Thyroid gland (tissue), 4 donors: ENCODE data around the gene CRIP1. TPM values are rescaled to one million over a fixed set of nuclear protein-coding genes. Genes with fewer than 3 reads are reported as not detected.

ENCODE experiments used
- DNase-seq, 2 donors: peaks; one replicate each; pipeline ENCODE4 v3.0.0-alpha.2; 2019
- H3K27ac ChIP-seq, 3 donors: fragments of 200-600 bp; sonication (generic); 1 replicate in 2 of 3; 2 replicates in 1 of 3; pipeline ENCODE4 v1.5.1; 2016 to 2019; ENCODE audit warnings: mild to moderate bottlenecking in 1 of 3, moderate library complexity in 1 of 3
- H3K27me3 ChIP-seq: fragments of 200-600 bp; sonication (generic); one replicate; pipeline ENCODE4 v1.5.1; 2019
- H3K36me3 ChIP-seq, 2 donors: fragments of 200-600 bp; sonication (generic); one replicate each; pipeline ENCODE4 v1.5.1; 2016 to 2019
- H3K4me1 ChIP-seq, 2 donors: fragments of 200-600 bp; sonication (generic); one replicate each; pipeline ENCODE4 v1.5.1; 2017 to 2019
- H3K4me3 ChIP-seq, 3 donors: fragments of 200-600 bp; sonication (generic); replicated peaks in 1 of 3; 1 replicate in 2 of 3; 2 replicates in 1 of 3; pipeline ENCODE4 v1.5.1; 2016; ENCODE audit warnings: mild to moderate bottlenecking in 1 of 3
- H3K9me3 ChIP-seq: fragments of 200-600 bp; sonication (generic); one replicate; pipeline ENCODE4 v1.5.1; 2017
- CTCF ChIP-seq, 6 experiments: fragments of 200-600 bp in 3 of 6; fragments of 450-650 bp in 3 of 6; sonication (generic) in 3 of 6; IDR thresholded peaks; one replicate each; pipeline ENCODE4 v1.5.1; 2016 to 2019; ENCODE audit warnings: antibody characterized with exemption in 6 of 6, mild to moderate bottlenecking in 2 of 6, inconsistent platforms in 1 of 6, moderate library complexity in 1 of 6
- POLR2A ChIP-seq, 2 donors: fragments of 450-650 bp; IDR thresholded peaks; one replicate each; pipeline ENCODE4 v1.6.1; 2017; ENCODE audit warnings: antibody characterized with exemption in 2 of 2, mild to moderate bottlenecking in 2 of 2, moderate library complexity in 1 of 2
- WGBS, 2 donors: methylation state at CpG; one replicate each; pipeline ENCODE4 v1.1.5; 2017; 5-methylcytosine and 5-hydroxymethylcytosine counted together
- intact Hi-C: fragments of 100-400 bp; cut with DNase I; formaldehyde crosslinking; loops from one replicate; pipeline ENCODE4 v1.15.1; 2023
- total RNA-seq, 4 donors: library from RNA; depleted of rRNA; stranded (reverse); fragments of >200 nt; gene quantifications; one replicate each; pipeline ENCODE4 v1.2.3, GENCODE V29; 2016

Gene CRIP1
- total RNA-seq, 4 donors from 2014 or later, result 6.0 to 30.8 (median 18.5) TPM

- TF ChIP-seq POLR2A (IDR thresholded peaks at IDR 0.05), result no peak
- TF ChIP-seq CTCF (IDR thresholded peaks at IDR 0.05), result no peak
- peaks cover 34 to 35% of the 10 kb centered on the region in 2 donors for H3K36me3 ChIP-seq
- no peaks in the 10 kb centered on the region for H3K27me3 ChIP-seq
- WGBS, 2 donors, result 89 to 91% methylated on average over 7 to 43 of the region's 53 CpGs
- no peak overlapping the region for H3K4me3 ChIP-seq
- no peaks in the 10 kb centered on the region for H3K9me3 ChIP-seq
- intact Hi-C loops, result no loop called here
- H3K4me1 ChIP-seq, result peaks cover 54 to 55% of the 10 kb centered on the region in 2 donors
- no peak for DNase-seq
- H3K27ac ChIP-seq, result peak overlapping the region in 1 of 3 donors; percentile 67
Measured at GRCh38 chr14:105466531-105467248, 20.0 kb upstream of the CRIP1 start.

- Histone ChIP-seq H3K4me1 (peaks cover 61 to 62% of the 10 kb centered on the region in 2 donors), H3K4me3 (no peak overlapping the region), H3K27ac (peak overlapping the region; percentile 67 to 83 (median 73)), H3K27me3 (no peaks in the 10 kb centered on the region), H3K36me3 (peaks cover 30 to 34% of the 10 kb centered on the region in 2 donors), H3K9me3 (no peaks in the 10 kb centered on the region)
- intact Hi-C loops, result no loop called here
- DNase-seq, result peak in 1 of 2 donors; percentile 31
- no peak for TF ChIP-seq CTCF (IDR thresholded peaks at IDR 0.05)
- no peak for TF ChIP-seq POLR2A (IDR thresholded peaks at IDR 0.05)
- WGBS, 2 donors, result 85 to 88% methylated on average over 14 to 18 of the region's 20 CpGs
Measured at GRCh38 chr14:105467249-105467941, 19.3 kb upstream of the CRIP1 start.

- Histone ChIP-seq H3K27ac (peak overlapping the region; percentile 67 to 83 (median 73)), H3K27me3 (no peaks in the 10 kb centered on the region), H3K9me3 (no peaks in the 10 kb centered on the region), H3K36me3 (peaks cover 27 to 31% of the 10 kb centered on the region in 2 donors), H3K4me1 (peaks cover 67 to 68% of the 10 kb centered on the region in 2 donors), H3K4me3 (no peak overlapping the region)
- DNase-seq, result no peak
- WGBS, 2 donors, result 85 to 96% methylated on average over 9 to 17 of the region's 22 CpGs
- TF ChIP-seq POLR2A (IDR thresholded peaks at IDR 0.05), result no peak
- TF ChIP-seq CTCF (IDR thresholded peaks at IDR 0.05), result no peak
- intact Hi-C loops, result no loop called here
Measured at GRCh38 chr14:105467942-105468471, 18.7 kb upstream of the CRIP1 start.

GRCh38 chr14:105468621-105469241, 18.0 kb upstream of the CRIP1 start:
- peaks cover 20 to 24% of the 10 kb centered on the region in 2 donors for H3K36me3 ChIP-seq
- H3K4me1 ChIP-seq, result peaks cover 74 to 75% of the 10 kb centered on the region in 2 donors
- H3K4me3 ChIP-seq, result no peak overlapping the region
- H3K27me3 ChIP-seq, result no peaks in the 10 kb centered on the region
- peak; percentile 83 to 87 for DNase-seq
- peak overlapping the region; percentile 67 to 83 (median 73) for H3K27ac ChIP-seq
- H3K9me3 ChIP-seq, result no peaks in the 10 kb centered on the region
- WGBS, 2 donors, result no CpG with 5 or more reads among the region's 19 CpGs
- intact Hi-C loops, result no loop called here
- TF ChIP-seq CTCF (IDR thresholded peaks at IDR 0.05), result peak in 2 of 6 experiments; percentile 12
- no peak for TF ChIP-seq POLR2A (IDR thresholded peaks at IDR 0.05)
